NCI-H82 treated with DMSO at 0.1 percent for 48 hours (cell line): ENCODE measurements around the gene VGF.
"Not testable (repeated sequence)": the region's sequence is repeated elsewhere in the genome, so short reads cannot be mapped to it uniquely, and the experiment has no call there.

ENCODE experiments used
- DNase-seq: peaks from one replicate; lab custom pipeline; 2025; ENCODE audit not compliant: unreplicated experiment; lab: John Stamatoyannopoulos, UW

VGF gene

DNA sequence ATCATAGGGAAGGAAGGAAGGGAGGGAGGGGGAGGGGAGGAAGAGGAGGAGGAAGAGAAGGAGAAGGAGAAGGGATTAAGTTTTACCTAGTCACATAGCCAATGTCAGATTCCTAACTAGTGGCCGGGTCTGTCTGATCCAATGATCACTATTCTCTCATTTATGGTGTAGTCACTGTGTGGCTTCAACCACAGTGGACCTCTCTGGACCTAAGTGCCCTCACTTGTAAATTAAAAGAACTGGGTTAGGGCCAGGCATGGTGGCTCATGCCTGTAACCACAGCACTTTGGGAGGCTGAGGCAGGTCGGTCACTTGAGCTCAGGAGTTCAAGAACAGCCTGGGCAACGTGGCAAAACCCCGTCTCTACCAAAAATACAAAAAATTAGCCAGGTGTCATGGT lies 45.1 kb downstream of the VGF start:
- no peak for DNase-seq

GRCh38 chr7:101119876-101120275 lies 45.5 kb downstream of the VGF start:
- DNase-seq = no peak

DNA sequence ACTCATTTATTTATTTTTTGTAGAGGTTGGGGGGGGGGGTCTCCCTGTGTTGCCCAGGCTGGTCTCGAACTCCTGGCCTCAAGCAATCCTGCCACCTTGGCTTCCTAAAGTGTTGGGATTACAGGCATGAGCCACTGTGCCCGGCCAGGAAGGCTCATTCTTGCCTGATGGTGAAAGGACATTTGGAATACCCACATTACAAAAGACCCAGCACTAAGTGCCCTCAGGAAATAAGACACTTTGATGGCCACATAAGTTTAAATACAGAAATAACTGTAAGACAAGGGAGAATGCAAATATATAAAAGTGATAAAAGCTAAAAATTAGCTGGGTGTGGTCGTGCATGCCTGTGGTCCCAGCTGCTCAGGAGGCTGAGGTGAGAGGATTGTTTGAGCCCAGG lies 46.5 kb downstream of the VGF start:
- DNase-seq = no peak

- DNase-seq = no peak
Measured at GRCh38 chr7:101116898-101117297, 48.5 kb downstream of the VGF start.

- no peak for DNase-seq
Measured at GRCh38 chr7:101115215-101115614, 50.2 kb downstream of the VGF start.

- DNase-seq = no peak
Measured at GRCh38 chr7:101114492-101114891, 50.9 kb downstream of the VGF start.

GRCh38 chr7:101113836-101114235 lies 51.5 kb downstream of the VGF start:
- DNase-seq = no peak

GRCh38 chr7:101113140-101113539 lies 52.2 kb downstream of the VGF start:
- DNase-seq = not testable (repeated sequence)
